H9 (cell line): Measurements from ENCODE around the gene ERN1. TPM values are rescaled to one million over a fixed set of nuclear protein-coding genes. Genes with fewer than 3 reads are reported as not detected.

Experiments
- DNase-seq: peaks from one replicate; pipeline ENCODE4 v3.0.0-alpha.2; 2017
- H2AFZ ChIP-seq: one replicate; pipeline ENCODE4 v1.6.1; 2013; ENCODE audit warnings: mild to moderate bottlenecking, low read length, control low read depth, moderate library complexity
- H2AK5ac ChIP-seq: 2 replicates; pipeline ENCODE4 v1.6.1; 2013; ENCODE audit warnings: low read length, control low read depth, mixed read lengths; ENCODE audit not compliant: insufficient read length
- H2BK120ac ChIP-seq: one replicate; pipeline ENCODE4 v1.6.1; 2013; ENCODE audit warnings: low read depth, mild to moderate bottlenecking, low read length, control low read depth, inconsistent platforms; ENCODE audit not compliant: poor library complexity, severe bottlenecking
- H2BK12ac ChIP-seq: 2 replicates; pipeline ENCODE4 v1.6.1; 2013; ENCODE audit warnings: low read length, control low read depth, mixed read lengths, low read depth; ENCODE audit not compliant: insufficient read length
- H2BK15ac ChIP-seq: 2 replicates; pipeline ENCODE4 v1.6.1; 2013; ENCODE audit warnings: low read depth, low read length, control low read depth
- H2BK20ac ChIP-seq: one replicate; pipeline ENCODE4 v1.6.1; 2013; ENCODE audit warnings: low read depth, mild to moderate bottlenecking, low read length, control low read depth, inconsistent platforms; ENCODE audit not compliant: poor library complexity, severe bottlenecking
- H2BK5ac ChIP-seq: 2 replicates; pipeline ENCODE4 v1.6.1; 2013; ENCODE audit warnings: low read length, control low read depth, mixed read lengths; ENCODE audit not compliant: insufficient read length
- H3K14ac ChIP-seq: 2 replicates; pipeline ENCODE4 v1.6.1; 2013; ENCODE audit warnings: low read length, control low read depth; ENCODE audit not compliant: insufficient read depth
- H3K18ac ChIP-seq: 2 replicates; pipeline ENCODE4 v1.6.1; 2013; ENCODE audit warnings: low read depth, mild to moderate bottlenecking, mixed read lengths, low read length, control low read depth; ENCODE audit not compliant: insufficient read length
- H3K23ac ChIP-seq: 2 replicates; pipeline ENCODE4 v1.6.1; 2013; ENCODE audit warnings: low read length, control low read depth, mixed read lengths, low read depth; ENCODE audit not compliant: insufficient read length
- H3K23me2 ChIP-seq: 2 replicates; pipeline ENCODE4 v1.6.1; 2013; ENCODE audit warnings: low read depth, mild to moderate bottlenecking, mixed read lengths, low read length, control low read depth; ENCODE audit not compliant: insufficient read length, poor library complexity, severe bottlenecking
- H3K27ac ChIP-seq: 2 replicates; pipeline ENCODE4 v1.5.1; 2013; ENCODE audit warnings: low read length, control low read depth, mixed read lengths, low read depth; ENCODE audit not compliant: insufficient read length
- H3K27me3 ChIP-seq: 2 replicates; pipeline ENCODE4 v1.6.1; 2013; ENCODE audit warnings: low read length, control low read depth, inconsistent platforms; ENCODE audit not compliant: insufficient read depth
- H3K4ac ChIP-seq: 2 replicates; pipeline ENCODE4 v1.6.1; 2013; ENCODE audit warnings: low read depth, mild to moderate bottlenecking, control low read depth, inconsistent platforms, low read length, moderate library complexity
- H3K4me1 ChIP-seq: 2 replicates; pipeline ENCODE4 v1.6.1; 2013; ENCODE audit warnings: low read length, control low read depth, inconsistent platforms; ENCODE audit not compliant: insufficient read depth
- H3K4me2 ChIP-seq: 2 replicates; pipeline ENCODE4 v1.6.1; 2013; ENCODE audit warnings: low read length, control low read depth, mixed read lengths; ENCODE audit not compliant: insufficient read length, insufficient read depth
- H3K56ac ChIP-seq: 2 replicates; pipeline ENCODE4 v1.6.1; 2013; ENCODE audit warnings: low read depth, mild to moderate bottlenecking, mixed read lengths, low read length, control low read depth; ENCODE audit not compliant: insufficient read length
- H3K79me1 ChIP-seq: 2 replicates; pipeline ENCODE4 v1.6.1; 2013; ENCODE audit warnings: low read depth, mild to moderate bottlenecking, moderate library complexity, low read length, control low read depth, inconsistent platforms; ENCODE audit not compliant: insufficient read depth, poor library complexity, severe bottlenecking
- H3K79me2 ChIP-seq: 2 replicates; pipeline ENCODE4 v1.6.1; 2013; ENCODE audit warnings: low read length, control low read depth, inconsistent platforms; ENCODE audit not compliant: insufficient read depth
- H3K9ac ChIP-seq: 2 replicates; pipeline ENCODE4 v1.6.1; 2013; ENCODE audit warnings: low read length, control low read depth, mixed read lengths; ENCODE audit not compliant: insufficient read length; ENCODE audit errors: extremely low read depth
- H3K9me3 ChIP-seq: one replicate; pipeline ENCODE4 v1.6.1; 2013; ENCODE audit warnings: low read depth, low read length, inconsistent platforms; ENCODE audit not compliant: control insufficient read depth
- H3T11ph ChIP-seq: one replicate; pipeline ENCODE4 v1.6.1; 2013; ENCODE audit warnings: mild to moderate bottlenecking, low read length, control low read depth, inconsistent platforms
- H4K20me1 ChIP-seq: one replicate; pipeline ENCODE4 v1.6.1; 2013; ENCODE audit not compliant: control insufficient read depth, insufficient read length, insufficient read depth
- H4K5ac ChIP-seq: 2 replicates; pipeline ENCODE4 v1.6.1; 2013; ENCODE audit warnings: low read depth, mild to moderate bottlenecking, mixed read lengths, low read length, control low read depth; ENCODE audit not compliant: insufficient read length
- H4K8ac ChIP-seq: replicated peaks from 2 replicates; pipeline ENCODE4 v1.6.1; 2013; ENCODE audit warnings: low read length, control low read depth, mixed read lengths, low read depth; ENCODE audit not compliant: insufficient read length
- H4K91ac ChIP-seq: 2 replicates; pipeline ENCODE4 v1.6.1; 2013; ENCODE audit warnings: low read depth, mild to moderate bottlenecking, moderate library complexity, mixed read lengths, low read length, control low read depth; ENCODE audit not compliant: insufficient read length
- H3K27ac Mint-ChIP-seq, 3 experiments: 2 replicates in 2 of 3; 3 replicates in 1 of 3; pipeline ENCODE4 v1.8.0; 2020 to 2021; ENCODE audit warnings: mixed read lengths in 3 of 3, mild to moderate bottlenecking in 1 of 3, moderate library complexity in 1 of 3
- H3K27me3 Mint-ChIP-seq: 2 replicates; pipeline ENCODE4 v1.8.0; 2021; ENCODE audit warnings: low read depth, mild to moderate bottlenecking, moderate library complexity, mixed read lengths
- H3K36me3 Mint-ChIP-seq, 3 experiments: 2 replicates in 2 of 3; 3 replicates in 1 of 3; pipeline ENCODE4 v1.8.0; 2020 to 2021; ENCODE audit warnings: low read depth in 3 of 3, mixed read lengths in 3 of 3; ENCODE audit not compliant: insufficient read depth in 1 of 3
- H3K4me1 Mint-ChIP-seq, 2 experiments: 2 replicates each; pipeline ENCODE4 v1.8.0; 2020; ENCODE audit warnings: mixed read lengths in 2 of 2
- H3K4me3 Mint-ChIP-seq, 2 experiments: 2 replicates in 1 of 2; 3 replicates in 1 of 2; pipeline ENCODE4 v1.8.0; 2020 to 2021; ENCODE audit warnings: mild to moderate bottlenecking in 2 of 2, mixed read lengths in 2 of 2, moderate library complexity in 1 of 2
- H3K9me3 Mint-ChIP-seq, 2 experiments: 2 replicates in 1 of 2; 3 replicates in 1 of 2; pipeline ENCODE4 v1.8.0; 2020; ENCODE audit warnings: mild to moderate bottlenecking in 2 of 2, mixed read lengths in 2 of 2, moderate library complexity in 1 of 2
- CTCF ChIP-seq: fragments of 200-600 bp; sonication (generic); conservative IDR thresholded peaks from 3 replicates; pipeline ENCODE4 v1.8.0; 2021; ENCODE audit warnings: antibody characterized with exemption, mild to moderate bottlenecking
- WGBS: extraction: QIAGEN DNeasy Blood & Tissue Kit; methylation state at CpG from one replicate; pipeline ENCODE4 v1.1.7; 2013; ENCODE audit warnings: missing lambda C conversion rate, low lambda C conversion rate, mixed read lengths; ENCODE audit not compliant: insufficient read length; ENCODE audit errors: extremely low coverage; 5-methylcytosine and 5-hydroxymethylcytosine counted together
- total RNA-seq: library from RNA; stranded (reverse); gene quantifications from 2 replicates; pipeline ENCODE4 v1.2.1, GENCODE V29; 2021

ERN1 gene
- total RNA-seq, 1 experiment from 2014 or later, result 5.0 TPM

- Histone ChIP-seq H3K9ac (no peak overlapping the region), H3K4me1 (no peaks in the 10 kb centered on the region), H3K27me3 (no peaks in the 10 kb centered on the region; the same call in 1 of the 2 replicates), H2BK20ac (no peak overlapping the region), H3K27ac (no peak overlapping the region), H4K8ac (no peak overlapping the region), H2BK120ac (no peak overlapping the region), H2BK12ac (no peak overlapping the region), H4K5ac (no peak overlapping the region), H2AK5ac (no peak overlapping the region), H4K20me1 (no peaks in the 10 kb centered on the region), H4K91ac (no peak overlapping the region), H3K14ac (no peak overlapping the region), H3K23me2 (peaks cover 3% of the 10 kb centered on the region), H3K56ac (no peak overlapping the region), H2BK5ac (no peak overlapping the region), H3K79me1 (no peaks in the 10 kb centered on the region), H3K4ac (no peak overlapping the region; the same call in 1 of the 2 replicates), H2BK15ac (no peak overlapping the region), H3K9me3 (no peaks in the 10 kb centered on the region), H3K18ac (no peak overlapping the region), H3T11ph (no peak overlapping the region), H2AFZ (no peak overlapping the region), H3K23ac (no peak overlapping the region), H3K79me2 (no peaks in the 10 kb centered on the region), H3K4me2 (no peak overlapping the region)
- no peak for DNase-seq
- H3K4me3 Mint-ChIP-seq, result no peak overlapping the region
- no peak overlapping the region for H3K27ac Mint-ChIP-seq
- no peaks in the 10 kb centered on the region for H3K36me3 Mint-ChIP-seq
- peaks cover 21% of the 10 kb centered on the region for H3K27me3 Mint-ChIP-seq
- TF ChIP-seq CTCF, result no peak
- peaks cover 5 to 7% of the 10 kb centered on the region in 2 experiments for H3K4me1 Mint-ChIP-seq
- H3K9me3 Mint-ChIP-seq, result peaks cover 0 to 2% of the 10 kb centered on the region in 2 experiments; a peak in 2 of 5 replicates
- no CpG with 5 or more reads among the region's 5 CpGs for WGBS
Observed at GRCh38 chr17:64022611-64023063, 107.3 kb downstream of the ERN1 start.
